Ishikawa (cell line): Measurements from ENCODE around the gene OTOP2.

Experiments
- CEBPB ChIP-seq: IDR thresholded peaks from 2 replicates; pipeline ENCODE4 v1.6.1; 2012
- CREB1 ChIP-seq: IDR thresholded peaks from 2 replicates; pipeline ENCODE4 v1.6.1; 2012; ENCODE audit warnings: low read depth
- EGR1 ChIP-seq: IDR thresholded peaks from 2 replicates; pipeline ENCODE4 v1.6.1; 2012
- EP300 ChIP-seq: IDR thresholded peaks from 2 replicates; pipeline ENCODE4 v1.6.1; 2012; ENCODE audit warnings: borderline replicate concordance
- FOXM1 ChIP-seq: IDR thresholded peaks from 2 replicates; pipeline ENCODE4 v1.6.1; 2012; ENCODE audit warnings: low read depth, borderline replicate concordance
- NFIC ChIP-seq: IDR thresholded peaks from 2 replicates; pipeline ENCODE4 v1.6.1; 2012
- RAD21 ChIP-seq: IDR thresholded peaks from 2 replicates; pipeline ENCODE4 v1.6.1; 2012; ENCODE audit warnings: low read depth
- TAF1 ChIP-seq: IDR thresholded peaks from 2 replicates; pipeline ENCODE4 v1.6.1; 2012; ENCODE audit warnings: low read depth, mild to moderate bottlenecking
- TCF12 ChIP-seq: IDR thresholded peaks from 2 replicates; pipeline ENCODE4 v1.6.1; 2012; ENCODE audit warnings: low read depth
- TEAD4 ChIP-seq: IDR thresholded peaks from 2 replicates; pipeline ENCODE4 v1.6.1; 2012
- YY1 ChIP-seq: IDR thresholded peaks from 2 replicates; pipeline ENCODE4 v1.6.1; 2012; ENCODE audit warnings: low read depth
- ZBTB7A ChIP-seq: IDR thresholded peaks from 2 replicates; pipeline ENCODE4 v1.6.1; 2012; ENCODE audit warnings: low read depth
- TF ChIP-seq, protein P1 (sequence below): IDR thresholded peaks from 2 replicates; pipeline ENCODE4 v1.6.1; 2012; ENCODE audit warnings: low read depth, mild to moderate bottlenecking
- TF ChIP-seq, protein P2 (sequence below): IDR thresholded peaks from 2 replicates; pipeline ENCODE4 v1.6.1; 2012
- TF ChIP-seq, protein P3 (sequence below): IDR thresholded peaks from 2 replicates; pipeline ENCODE4 v1.6.1; 2012

Gene OTOP2

DNA sequence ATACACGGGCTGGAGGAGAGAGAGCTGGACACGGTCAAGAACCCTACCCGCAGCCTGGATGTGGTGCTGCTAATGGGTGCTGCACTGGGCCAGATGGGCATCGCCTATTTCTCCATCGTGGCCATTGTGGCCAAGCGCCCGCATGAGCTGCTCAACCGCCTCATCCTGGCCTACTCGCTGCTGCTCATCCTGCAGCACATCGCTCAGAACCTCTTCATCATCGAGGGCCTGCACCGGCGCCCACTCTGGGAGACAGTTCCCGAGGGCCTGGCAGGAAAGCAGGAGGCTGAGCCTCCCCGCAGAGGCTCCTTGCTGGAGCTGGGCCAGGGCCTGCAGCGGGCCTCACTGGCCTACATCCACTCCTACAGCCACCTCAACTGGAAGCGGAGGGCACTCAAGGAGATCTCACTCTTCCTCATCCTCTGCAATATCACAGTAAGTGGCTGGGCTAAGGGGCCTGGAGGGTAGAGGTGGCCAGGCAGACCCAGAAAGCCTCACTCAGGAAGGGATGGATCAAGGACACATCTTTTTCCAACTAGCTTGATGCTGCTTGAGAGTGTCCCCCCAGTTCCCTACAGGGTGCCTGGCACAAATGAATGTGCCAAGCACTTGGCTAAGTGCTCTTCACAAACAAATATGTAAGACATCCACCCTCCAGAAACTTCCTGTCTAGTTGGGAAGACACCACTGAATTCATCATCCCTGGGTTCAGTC is 23.1 kb downstream of the OTOP2 start:
- TF ChIP-seq TAF1 (no peak), CEBPB (no peak), NFIC (no peak), RAD21 (no peak), TEAD4 (no peak), EP300 (no peak), CREB1 (no peak), ZBTB7A (no peak)
- TF ChIP-seq, protein P1, sequence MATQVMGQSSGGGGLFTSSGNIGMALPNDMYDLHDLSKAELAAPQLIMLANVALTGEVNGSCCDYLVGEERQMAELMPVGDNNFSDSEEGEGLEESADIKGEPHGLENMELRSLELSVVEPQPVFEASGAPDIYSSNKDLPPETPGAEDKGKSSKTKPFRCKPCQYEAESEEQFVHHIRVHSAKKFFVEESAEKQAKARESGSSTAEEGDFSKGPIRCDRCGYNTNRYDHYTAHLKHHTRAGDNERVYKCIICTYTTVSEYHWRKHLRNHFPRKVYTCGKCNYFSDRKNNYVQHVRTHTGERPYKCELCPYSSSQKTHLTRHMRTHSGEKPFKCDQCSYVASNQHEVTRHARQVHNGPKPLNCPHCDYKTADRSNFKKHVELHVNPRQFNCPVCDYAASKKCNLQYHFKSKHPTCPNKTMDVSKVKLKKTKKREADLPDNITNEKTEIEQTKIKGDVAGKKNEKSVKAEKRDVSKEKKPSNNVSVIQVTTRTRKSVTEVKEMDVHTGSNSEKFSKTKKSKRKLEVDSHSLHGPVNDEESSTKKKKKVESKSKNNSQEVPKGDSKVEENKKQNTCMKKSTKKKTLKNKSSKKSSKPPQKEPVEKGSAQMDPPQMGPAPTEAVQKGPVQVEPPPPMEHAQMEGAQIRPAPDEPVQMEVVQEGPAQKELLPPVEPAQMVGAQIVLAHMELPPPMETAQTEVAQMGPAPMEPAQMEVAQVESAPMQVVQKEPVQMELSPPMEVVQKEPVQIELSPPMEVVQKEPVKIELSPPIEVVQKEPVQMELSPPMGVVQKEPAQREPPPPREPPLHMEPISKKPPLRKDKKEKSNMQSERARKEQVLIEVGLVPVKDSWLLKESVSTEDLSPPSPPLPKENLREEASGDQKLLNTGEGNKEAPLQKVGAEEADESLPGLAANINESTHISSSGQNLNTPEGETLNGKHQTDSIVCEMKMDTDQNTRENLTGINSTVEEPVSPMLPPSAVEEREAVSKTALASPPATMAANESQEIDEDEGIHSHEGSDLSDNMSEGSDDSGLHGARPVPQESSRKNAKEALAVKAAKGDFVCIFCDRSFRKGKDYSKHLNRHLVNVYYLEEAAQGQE = no peak
- TF ChIP-seq, protein P2, sequence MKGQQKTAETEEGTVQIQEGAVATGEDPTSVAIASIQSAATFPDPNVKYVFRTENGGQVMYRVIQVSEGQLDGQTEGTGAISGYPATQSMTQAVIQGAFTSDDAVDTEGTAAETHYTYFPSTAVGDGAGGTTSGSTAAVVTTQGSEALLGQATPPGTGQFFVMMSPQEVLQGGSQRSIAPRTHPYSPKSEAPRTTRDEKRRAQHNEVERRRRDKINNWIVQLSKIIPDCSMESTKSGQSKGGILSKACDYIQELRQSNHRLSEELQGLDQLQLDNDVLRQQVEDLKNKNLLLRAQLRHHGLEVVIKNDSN = no peak

DNA sequence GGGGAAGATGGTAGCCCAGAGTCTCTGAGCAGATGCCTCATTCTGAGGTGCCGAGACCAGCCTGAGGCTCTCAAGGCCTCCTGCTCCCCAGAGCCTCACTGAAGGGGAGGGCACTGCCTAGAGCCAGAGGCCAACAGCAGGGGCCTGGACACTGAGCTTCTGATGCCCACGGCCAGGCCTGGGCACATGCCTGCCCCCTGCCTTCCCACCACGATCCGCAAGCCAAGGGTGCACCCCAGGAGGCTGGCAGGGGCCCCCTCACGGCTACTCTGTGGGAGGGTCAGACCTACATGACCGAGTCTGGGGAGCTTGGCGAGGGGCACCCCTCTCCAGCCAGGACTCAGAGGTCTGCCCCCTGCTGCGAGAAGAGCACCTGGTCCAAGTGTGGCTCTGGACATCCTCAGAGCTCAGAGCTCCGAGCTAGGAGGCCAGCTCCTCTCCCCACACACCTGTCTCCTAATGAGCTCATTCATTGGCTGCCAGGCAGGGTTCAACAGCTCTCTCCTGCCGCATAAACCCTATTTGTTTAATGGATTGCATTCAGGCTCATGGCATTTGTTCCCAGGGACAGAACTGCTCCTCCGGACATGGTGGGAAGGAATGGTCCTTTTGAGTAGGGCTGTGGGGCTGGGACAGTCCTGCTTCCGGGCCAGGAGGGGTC is 25.5 kb downstream of the OTOP2 start:
- TF ChIP-seq EP300 (no peak), TCF12 (no peak), TEAD4 (no peak), NFIC (no peak), CREB1 (no peak), FOXM1 (no peak), RAD21 (no peak), CEBPB (no peak), EGR1 (no peak), ZBTB7A (no peak), YY1 (no peak), TAF1 (no peak)
- TF ChIP-seq, protein P1 = no peak
- TF ChIP-seq, protein P3, sequence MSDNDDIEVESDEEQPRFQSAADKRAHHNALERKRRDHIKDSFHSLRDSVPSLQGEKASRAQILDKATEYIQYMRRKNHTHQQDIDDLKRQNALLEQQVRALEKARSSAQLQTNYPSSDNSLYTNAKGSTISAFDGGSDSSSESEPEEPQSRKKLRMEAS = no peak
- TF ChIP-seq, protein P2 = no peak

DNA sequence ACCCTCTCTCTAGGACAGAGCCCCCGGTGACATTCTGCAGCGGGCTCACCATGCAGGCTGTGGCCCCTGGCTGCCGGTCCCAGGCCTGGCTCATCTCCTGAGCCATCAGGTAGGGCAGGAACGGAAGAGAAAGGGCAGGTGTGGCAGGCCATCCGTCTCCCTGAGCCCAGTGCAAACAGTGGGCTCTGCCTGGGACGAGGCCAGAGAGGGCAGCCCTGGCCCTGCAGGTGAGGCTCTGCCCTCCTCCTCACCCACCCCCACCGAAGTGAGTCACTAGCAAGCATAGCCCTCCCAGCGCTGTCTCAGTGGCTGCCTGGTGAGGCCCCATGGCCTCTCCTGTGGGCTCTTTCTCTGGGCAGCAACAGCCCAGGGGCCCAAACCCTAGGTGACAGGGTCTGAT is 26.1 kb downstream of the OTOP2 start:
- TF ChIP-seq NFIC = no peak
- TF ChIP-seq TCF12 = no peak
- TF ChIP-seq YY1 = no peak
- no peak for TF ChIP-seq TEAD4
- TF ChIP-seq, protein P3 = no peak
- TF ChIP-seq CEBPB = no peak
- no peak for TF ChIP-seq CREB1
- TF ChIP-seq FOXM1 = no peak

DNA sequence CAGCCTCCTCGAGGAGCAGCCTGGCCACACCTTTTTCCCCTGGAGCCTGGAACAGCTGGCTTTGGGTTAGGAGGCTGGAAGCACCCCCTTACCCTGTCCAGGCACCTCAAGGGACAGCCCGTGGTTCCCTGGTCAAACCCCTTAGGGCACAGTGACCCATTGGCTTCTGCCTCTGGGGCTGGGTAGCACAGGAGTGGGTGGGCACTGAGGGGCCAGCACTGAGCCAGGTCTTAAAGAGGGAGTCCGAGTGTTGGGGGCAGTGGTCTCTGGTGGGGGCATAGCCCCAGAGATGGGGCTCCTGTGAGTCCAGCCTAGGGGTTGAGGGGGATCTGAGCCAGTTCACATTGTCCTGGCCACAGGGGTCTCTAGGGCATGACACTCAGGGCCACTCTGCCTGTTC is 27.0 kb downstream of the OTOP2 start:
- TF ChIP-seq EGR1 (no peak), NFIC (no peak), FOXM1 (no peak), TAF1 (no peak), RAD21 (no peak)
- TF ChIP-seq, protein P3 = no peak

DNA sequence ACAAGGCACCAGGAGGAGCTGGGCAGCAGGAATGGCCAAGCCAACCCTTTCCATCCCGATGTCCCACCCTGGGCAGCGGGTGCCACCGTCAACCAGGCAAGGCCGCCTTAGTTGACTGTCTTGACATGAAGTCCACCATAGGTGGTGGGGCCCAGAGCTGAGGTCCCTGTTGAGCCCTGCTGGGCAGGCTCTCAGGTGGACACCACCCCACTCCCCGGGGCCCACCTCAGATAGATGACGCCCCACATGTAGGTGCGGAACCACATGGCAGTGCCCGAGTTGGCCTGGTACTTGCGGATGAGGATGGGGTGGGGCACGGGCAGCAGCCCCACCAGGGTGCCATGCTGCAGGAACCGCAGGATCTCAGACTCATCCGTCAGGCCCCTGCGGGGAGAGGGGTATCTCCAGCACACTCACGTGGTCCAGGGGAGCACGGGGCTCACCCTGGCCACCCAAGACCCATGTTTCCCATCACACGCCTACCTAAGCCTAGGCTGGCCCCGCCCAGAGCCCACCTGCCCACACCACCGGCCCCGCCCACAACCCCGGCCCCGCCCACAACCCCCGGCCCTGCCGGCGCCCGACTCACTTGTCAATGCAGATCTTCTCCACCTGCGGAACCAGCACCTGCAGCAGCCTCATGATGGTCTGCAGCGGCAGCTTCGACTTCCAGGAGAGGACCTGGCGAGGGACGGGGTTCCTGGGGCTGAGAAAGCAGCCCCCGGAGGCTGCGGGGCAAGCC is 27.8 kb downstream of the OTOP2 start:
- TF ChIP-seq NFIC (no peak), TEAD4 (no peak), TAF1 (no peak), CEBPB (no peak), EGR1 (no peak), TCF12 (no peak), CREB1 (no peak), RAD21 (no peak), FOXM1 (no peak)
- TF ChIP-seq, protein P1 = no peak
- TF ChIP-seq, protein P2 = no peak
